ENCODE measurements around the gene MCAM. TPM values are rescaled to one million over a fixed set of nuclear protein-coding genes. Genes with fewer than 3 reads are reported as not detected.
A peak's percentile ranks its signal among the peaks of the same experiment; 100 is the strongest.

MCAM gene
- total RNA-seq, 2 experiments from 2014 or later: 6.5 to 6.6 TPM

DNA sequence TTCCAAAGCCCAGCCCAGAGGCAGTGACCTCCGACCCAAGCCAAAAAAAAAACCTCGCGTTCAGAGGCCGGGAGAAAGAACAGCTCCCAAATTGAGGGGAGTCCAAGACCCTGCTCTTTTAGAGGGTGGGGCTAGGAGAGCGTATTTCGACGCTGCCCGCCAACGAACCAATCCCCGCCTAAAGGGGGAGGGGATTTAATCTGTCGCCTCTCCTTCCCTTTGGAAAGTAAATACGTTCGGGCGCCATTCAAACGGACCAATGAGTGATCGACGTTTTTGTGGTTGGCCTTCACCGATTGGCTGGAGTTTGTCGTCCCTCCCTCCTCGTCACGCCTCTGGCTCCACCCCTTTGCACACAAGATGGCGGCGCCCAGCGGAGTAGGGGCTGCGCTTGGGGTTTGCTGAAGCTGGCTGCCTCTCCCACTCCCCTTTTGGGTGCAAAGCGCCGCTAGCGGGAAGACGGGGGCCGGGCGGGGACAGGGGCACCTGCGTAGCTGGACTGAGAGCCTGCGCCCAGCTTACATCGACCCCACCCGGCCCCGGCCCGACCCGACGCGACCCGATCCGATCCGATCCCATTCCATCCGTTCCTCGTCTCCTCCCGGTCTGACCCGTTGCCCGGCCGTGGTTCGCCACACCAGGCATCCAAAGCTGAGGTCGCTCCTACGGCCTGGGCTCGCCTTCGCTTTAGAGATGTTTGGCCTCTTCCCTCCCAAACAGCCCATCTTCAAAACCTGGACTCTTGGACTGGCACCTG, 17.4 kb upstream of the MCAM start, which contains the start of gene RNF26:
TSS of gene RNF26 (plus strand) at position 354 of the 757 bp plus-strand sequence. CDS start 596 bp downstream, outside the sequence.
- Mint-ChIP-seq H3K4me3 (peak within 1 kb of the TSS; percentile 100), H3K9me3 (no peaks in the 10 kb centered on the region), H3K4me1 (peaks cover 60% of the 10 kb centered on the region), H3K36me3 (ENCODE audit: low read depth) (peaks cover 20% of the 10 kb centered on the region), H3K27me3 (peaks cover 19% of the 10 kb centered on the region), H3K27ac (peak within 1 kb of the TSS; percentile 94)
- ChIA-PET CTCF (interaction anchor here (1.1 to 2.2 kb wide), 4 partner anchors 11 to 47 kb away, joined by 4 to 14 read pairs (median 9); partner anchors contain the start of gene USP2), POLR2A (interaction anchor here (0.6 to 2.1 kb wide), 12 partner anchors 9 to 267 kb away, joined by 3 to 13 read pairs (median 4); partner anchors contain the start of genes C2CD2L, CBL, NLRX1 and VPS11)
- DNase-seq: peak; percentile 96

DNA sequence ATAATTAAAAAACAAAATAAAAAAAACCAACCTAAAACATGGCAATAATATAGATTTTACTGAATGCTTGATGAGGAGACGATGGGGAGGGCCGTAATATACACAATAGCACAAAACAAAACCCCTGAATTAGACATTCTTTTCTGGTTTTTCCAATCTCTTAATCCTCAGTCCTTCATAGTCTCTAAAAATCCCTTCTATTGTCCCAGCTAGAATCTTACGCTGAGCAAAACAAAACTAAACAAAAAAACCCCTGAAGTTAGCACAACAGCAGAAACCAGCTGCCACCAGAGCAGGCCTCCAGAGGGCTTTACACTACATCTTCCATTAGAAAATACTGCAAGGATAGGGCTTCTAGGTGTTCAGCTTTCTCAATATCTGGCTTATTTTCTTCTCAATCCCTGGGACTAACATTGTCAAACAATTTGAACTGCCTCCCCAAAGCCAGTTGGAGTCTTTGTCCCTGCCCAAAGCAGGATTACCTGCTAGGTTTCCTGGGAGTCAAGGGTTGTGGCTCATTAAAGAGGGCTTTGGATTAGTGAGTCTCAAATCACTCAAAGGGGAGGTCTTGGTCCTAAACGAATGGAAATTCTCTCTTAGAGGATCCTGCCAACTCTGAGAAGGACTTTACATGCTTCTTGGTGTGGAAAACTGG, 15.3 kb upstream of the MCAM start:
- H3K27ac Mint-ChIP-seq: no peak overlapping the region
- peaks cover 16% of the 10 kb centered on the region for H3K27me3 Mint-ChIP-seq
- no peak for DNase-seq
- H3K4me3 Mint-ChIP-seq: no peak overlapping the region
- H3K4me1 Mint-ChIP-seq: peaks cover 44% of the 10 kb centered on the region
- CTCF ChIA-PET: interaction anchor here (0.8 to 2.6 kb wide), 3 partner anchors 8 to 11 kb away, joined by 3 to 24 read pairs (median 4); no protein-coding TSS in a partner anchor
- H3K9me3 Mint-ChIP-seq: no peaks in the 10 kb centered on the region
- H3K36me3 Mint-ChIP-seq (ENCODE audit: low read depth): peaks cover 15% of the 10 kb centered on the region
- POLR2A ChIA-PET: interaction anchor here (1.3 kb wide), 1 partner anchor 11 kb away, joined by 7 read pairs; no protein-coding TSS in a partner anchor

DNA sequence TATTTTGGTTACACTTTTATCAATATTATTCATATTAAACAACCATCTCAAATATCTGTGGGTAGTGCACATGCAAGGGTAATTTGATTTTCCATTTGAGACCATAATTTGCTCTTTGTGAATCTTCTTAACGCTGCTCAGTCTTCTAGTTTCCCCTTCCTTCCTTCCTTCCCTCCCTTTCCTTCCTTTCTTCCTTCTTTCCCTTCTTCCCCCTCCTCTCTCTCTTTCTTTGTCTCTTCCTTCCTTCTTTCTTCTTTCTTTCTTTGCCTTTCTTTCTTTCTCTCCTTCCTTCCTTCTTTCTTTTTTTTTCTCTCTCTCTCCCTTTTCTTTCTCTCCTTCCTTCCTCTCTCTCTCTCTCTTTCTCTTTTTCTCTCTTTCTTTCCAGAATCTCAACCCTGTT, 13.3 kb upstream of the MCAM start:
- Mint-ChIP-seq H3K9me3 (no peaks in the 10 kb centered on the region), H3K4me1 (peaks cover 24% of the 10 kb centered on the region), H3K27ac (no peak overlapping the region), H3K4me3 (no peak overlapping the region), H3K27me3 (peaks cover 16% of the 10 kb centered on the region), H3K36me3 (ENCODE audit: low read depth) (peaks cover 5% of the 10 kb centered on the region)
- no peak for DNase-seq
- ChIA-PET CTCF (interaction anchor here (0.7 to 1.1 kb wide), 2 partner anchors 8 to 14 kb away, joined by 3 to 4 read pairs; no protein-coding TSS in a partner anchor), POLR2A (no interaction called here)

DNA sequence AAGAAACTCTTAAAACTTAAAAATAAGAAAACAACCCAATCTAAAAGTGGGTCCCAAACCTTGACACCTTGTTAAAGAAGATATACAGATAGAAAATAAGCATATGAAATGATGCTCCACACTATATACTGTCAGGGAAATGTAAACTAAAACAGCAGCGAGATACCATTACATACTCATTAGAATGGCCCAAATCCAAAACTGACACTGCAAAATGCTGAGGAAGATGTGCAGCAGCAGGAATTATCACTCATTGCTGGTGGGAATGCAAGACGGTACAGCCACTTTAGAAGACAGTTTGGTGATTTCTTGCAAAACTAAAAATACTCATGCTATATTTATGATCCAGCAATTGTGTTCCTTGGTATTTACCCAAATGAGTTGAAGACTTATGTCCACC, 12.4 kb upstream of the MCAM start:
- no peaks in the 10 kb centered on the region for H3K36me3 Mint-ChIP-seq (ENCODE audit: low read depth)
- peaks cover 16% of the 10 kb centered on the region for H3K27me3 Mint-ChIP-seq
- DNase-seq: no peak
- no peak overlapping the region for H3K4me3 Mint-ChIP-seq
- H3K4me1 Mint-ChIP-seq: peaks cover 16% of the 10 kb centered on the region
- H3K9me3 Mint-ChIP-seq: no peaks in the 10 kb centered on the region
- ChIA-PET CTCF (interaction anchor here (0.7 to 4.1 kb wide), 4 partner anchors 9 to 214 kb away, joined by 4 to 15 read pairs (median 6); no protein-coding TSS in a partner anchor), POLR2A (no interaction called here)
- no peak overlapping the region for H3K27ac Mint-ChIP-seq

DNA sequence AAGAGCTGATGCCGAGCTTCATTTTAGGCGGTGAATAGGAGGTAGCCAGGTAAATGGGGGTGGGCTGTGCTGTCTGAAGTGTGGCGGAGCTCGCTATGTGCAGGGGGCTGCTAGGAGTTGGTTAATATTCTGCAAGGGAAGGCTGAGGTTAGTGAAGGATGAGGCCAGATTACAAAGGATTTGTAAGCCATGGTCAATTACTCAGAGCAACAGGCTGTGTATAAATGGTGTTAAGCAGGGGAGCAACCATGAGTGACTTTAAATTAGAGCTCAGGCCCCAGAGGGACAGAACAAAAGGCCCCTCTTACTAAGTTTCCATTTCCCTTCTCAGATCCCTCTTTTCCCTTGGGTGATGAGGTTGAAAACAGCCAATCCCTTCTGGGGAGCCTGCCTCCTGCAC, 7.3 kb upstream of the MCAM start:
- H3K36me3 Mint-ChIP-seq (ENCODE audit: low read depth): no peaks in the 10 kb centered on the region
- no peak for DNase-seq
- H3K4me3 Mint-ChIP-seq: no peak overlapping the region
- H3K27me3 Mint-ChIP-seq: peaks cover 8% of the 10 kb centered on the region
- H3K27ac Mint-ChIP-seq: no peak overlapping the region
- peaks cover 30% of the 10 kb centered on the region for H3K4me1 Mint-ChIP-seq
- CTCF ChIA-PET: interaction anchor here (0.6 to 10.8 kb wide), 25 partner anchors 8 to 544 kb away, joined by 3 to 136 read pairs (median 6); partner anchors contain the start of genes C1QTNF5, CBL, DPAGT1 and NLRX1
- no peaks in the 10 kb centered on the region for H3K9me3 Mint-ChIP-seq
- POLR2A ChIA-PET: interaction anchor here (0.9 to 1.9 kb wide), 4 partner anchors 10 to 229 kb away, joined by 3 to 6 read pairs (median 3); partner anchors contain the start of genes CBL and RNF26

DNA sequence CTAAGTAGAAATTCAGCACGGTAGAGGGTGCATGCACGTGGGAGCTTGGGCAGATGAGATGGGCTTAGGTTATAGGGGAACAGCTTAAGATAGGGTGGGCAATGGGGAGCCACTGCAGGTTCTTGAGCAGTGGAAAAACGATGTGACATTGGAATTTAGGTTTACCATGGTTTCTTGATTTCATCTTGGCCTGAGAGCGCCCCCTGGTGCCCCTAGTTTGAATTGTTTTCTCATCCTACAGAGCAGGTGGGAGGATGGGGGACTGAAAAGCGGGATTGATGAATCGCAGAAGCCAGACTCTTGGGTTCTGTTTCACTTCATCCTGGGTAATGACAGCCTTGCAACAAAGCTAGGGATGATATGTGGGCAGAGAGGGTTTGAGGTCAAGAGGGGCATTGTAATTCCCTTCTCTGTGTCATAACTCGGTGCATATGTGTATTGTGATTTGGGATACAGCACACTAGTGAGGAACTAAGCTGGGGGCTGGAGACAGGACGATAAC, 6.7 kb upstream of the MCAM start:
- Mint-ChIP-seq H3K9me3 (no peaks in the 10 kb centered on the region), H3K27me3 (peaks cover 9% of the 10 kb centered on the region)
- POLR2A ChIA-PET: interaction anchor here (0.9 to 3.5 kb wide), 8 partner anchors 11 to 229 kb away, joined by 3 to 17 read pairs (median 4); partner anchors contain the start of genes CBL and RNF26

DNA sequence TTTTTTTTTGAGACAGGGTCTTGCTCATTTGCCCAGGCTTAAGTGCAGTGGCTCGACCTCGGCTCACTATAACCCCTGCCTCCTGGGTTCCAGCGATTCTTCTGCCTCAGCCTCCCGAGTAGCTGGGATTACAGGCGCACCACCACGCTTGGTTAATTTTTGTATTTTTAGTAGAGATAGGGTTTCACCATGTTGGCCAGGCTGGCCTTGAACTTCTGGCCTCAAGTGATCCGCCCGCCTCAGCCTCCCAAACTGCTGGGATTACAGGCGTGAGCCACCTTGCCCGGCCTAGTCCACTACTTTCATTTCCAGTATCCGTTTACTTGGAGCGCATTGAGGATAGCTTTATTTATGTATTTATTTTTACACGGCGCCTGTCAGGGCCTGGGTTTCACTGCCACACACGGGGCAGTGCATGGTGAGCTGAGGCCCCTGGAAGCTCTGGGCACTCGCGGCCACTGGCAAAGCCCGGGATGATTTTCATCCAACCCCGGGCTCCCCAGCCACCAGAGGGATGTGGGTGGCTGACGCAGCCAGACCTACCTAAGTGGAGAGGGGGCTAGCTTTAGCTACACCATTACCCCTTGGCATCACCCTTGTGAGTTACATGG, 6.1 kb upstream of the MCAM start:
- ChIA-PET POLR2A (interaction anchor here (1.0 to 3.5 kb wide), 6 partner anchors 12 to 228 kb away, joined by 3 to 17 read pairs (median 5); partner anchors contain the start of genes CBL and RNF26), CTCF (interaction anchor here (1.0 to 10.8 kb wide), 25 partner anchors 9 to 256 kb away, joined by 3 to 136 read pairs (median 6); partner anchors contain the start of genes C1QTNF5, CBL, HINFP and NLRX1)
- H3K27ac Mint-ChIP-seq: no peak overlapping the region
- DNase-seq: no peak
- no peak overlapping the region for H3K4me3 Mint-ChIP-seq
- H3K27me3 Mint-ChIP-seq: peaks cover 12% of the 10 kb centered on the region
- H3K36me3 Mint-ChIP-seq (ENCODE audit: low read depth): no peaks in the 10 kb centered on the region
- peaks cover 40% of the 10 kb centered on the region for H3K4me1 Mint-ChIP-seq
- H3K9me3 Mint-ChIP-seq: no peaks in the 10 kb centered on the region

More for the DNA sequence above, 6.7 kb upstream of the MCAM start:
- DNase-seq: peak; percentile 83
- Mint-ChIP-seq H3K36me3 (ENCODE audit: low read depth) (no peaks in the 10 kb centered on the region), H3K4me3 (no peak overlapping the region), H3K27ac (no peak overlapping the region), H3K4me1 (peaks cover 35% of the 10 kb centered on the region)
- CTCF ChIA-PET: interaction anchor here (0.9 to 10.8 kb wide), 30 partner anchors 8 to 257 kb away, joined by 3 to 136 read pairs (median 6); partner anchors contain the start of genes C1QTNF5, CBL, DPAGT1 and HINFP

DNA sequence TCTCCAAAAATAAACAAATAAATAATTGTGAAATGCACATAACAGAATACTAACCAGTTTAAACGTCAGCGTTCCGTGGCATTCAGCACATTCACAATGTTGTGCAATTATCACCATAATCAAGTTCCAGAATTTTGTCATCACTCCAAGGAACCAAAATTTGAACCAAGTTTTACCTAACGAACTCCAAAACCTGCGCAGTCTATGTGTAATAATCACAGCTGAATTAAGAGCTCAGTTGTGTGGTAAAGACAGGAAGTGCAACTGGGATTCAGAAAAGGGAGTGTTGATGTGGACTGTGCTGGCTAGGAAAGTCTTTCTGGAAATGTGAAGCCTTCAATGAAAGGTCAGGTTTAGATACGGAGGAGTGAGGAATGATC, 5.4 kb upstream of the MCAM start:
- no peak for DNase-seq
- POLR2A ChIA-PET: interaction anchor here (1.1 to 3.5 kb wide), 8 partner anchors 9 to 267 kb away, joined by 3 to 17 read pairs (median 6); partner anchors contain the start of genes CBL and RNF26
- no peak overlapping the region for H3K4me3 Mint-ChIP-seq
- H3K27ac Mint-ChIP-seq: no peak overlapping the region
- peaks cover 19% of the 10 kb centered on the region for H3K27me3 Mint-ChIP-seq
- H3K36me3 Mint-ChIP-seq (ENCODE audit: low read depth): no peaks in the 10 kb centered on the region
- peaks cover 45% of the 10 kb centered on the region for H3K4me1 Mint-ChIP-seq
- CTCF ChIA-PET: interaction anchor here (0.8 to 10.8 kb wide), 16 partner anchors 10 to 255 kb away, joined by 3 to 136 read pairs (median 10); partner anchors contain the start of genes C1QTNF5, CBL, DPAGT1 and NLRX1
- no peaks in the 10 kb centered on the region for H3K9me3 Mint-ChIP-seq

DNA sequence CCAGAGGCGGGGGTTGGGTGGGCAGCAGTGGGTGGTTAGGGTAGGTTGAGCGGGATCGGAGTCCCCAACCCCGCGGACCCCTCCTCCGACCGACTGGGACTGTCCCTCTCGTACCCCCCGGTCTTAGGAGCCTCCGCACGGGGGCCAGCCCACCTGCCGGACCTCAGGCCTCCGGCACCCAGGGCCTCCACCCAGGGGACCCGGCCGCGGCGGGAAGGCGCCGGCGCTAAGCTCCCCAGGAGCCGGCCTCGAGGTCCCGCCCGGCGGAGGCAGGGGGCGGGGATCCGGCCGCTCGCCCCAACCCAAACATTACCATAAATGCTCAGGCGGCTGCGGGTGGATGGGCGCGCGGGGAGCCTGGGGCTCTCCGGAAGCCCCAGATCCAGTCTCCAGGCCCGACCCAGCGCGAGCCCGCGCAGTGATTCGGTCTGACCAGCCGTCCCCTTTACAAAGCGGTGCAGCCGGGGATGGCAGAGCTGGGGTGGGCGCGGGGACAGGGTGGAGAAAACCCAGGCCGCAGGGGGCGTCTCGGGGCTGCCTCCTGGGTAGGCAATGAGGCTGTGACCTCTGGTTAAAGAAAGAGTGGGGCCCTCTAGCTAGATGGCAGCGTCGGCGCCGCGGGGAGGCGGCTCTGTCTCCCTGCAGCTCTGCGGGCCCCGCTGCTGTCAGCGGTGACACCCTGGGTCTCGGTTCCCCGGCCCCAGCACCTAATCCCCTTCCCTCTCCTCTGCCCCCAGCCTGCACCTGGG, 4.0 kb upstream of the MCAM start:
- Mint-ChIP-seq H3K4me3 (peak overlapping the region; percentile 75), H3K9me3 (no peaks in the 10 kb centered on the region), H3K36me3 (ENCODE audit: low read depth) (no peaks in the 10 kb centered on the region), H3K27me3 (peaks cover 25% of the 10 kb centered on the region), H3K27ac (peak overlapping the region; percentile 86), H3K4me1 (peaks cover 51% of the 10 kb centered on the region)
- ChIA-PET POLR2A (interaction anchor here (0.7 to 3.5 kb wide), 22 partner anchors 11 to 323 kb away, joined by 3 to 22 read pairs (median 4); partner anchors contain the start of genes CBL, CENATAC, HINFP and HYOU1), CTCF (interaction anchor here (0.6 to 10.8 kb wide), 30 partner anchors 9 to 265 kb away, joined by 3 to 136 read pairs (median 4); partner anchors contain the start of genes C1QTNF5, C2CD2L, CBL and NLRX1)
- peak; percentile 80 for DNase-seq

DNA sequence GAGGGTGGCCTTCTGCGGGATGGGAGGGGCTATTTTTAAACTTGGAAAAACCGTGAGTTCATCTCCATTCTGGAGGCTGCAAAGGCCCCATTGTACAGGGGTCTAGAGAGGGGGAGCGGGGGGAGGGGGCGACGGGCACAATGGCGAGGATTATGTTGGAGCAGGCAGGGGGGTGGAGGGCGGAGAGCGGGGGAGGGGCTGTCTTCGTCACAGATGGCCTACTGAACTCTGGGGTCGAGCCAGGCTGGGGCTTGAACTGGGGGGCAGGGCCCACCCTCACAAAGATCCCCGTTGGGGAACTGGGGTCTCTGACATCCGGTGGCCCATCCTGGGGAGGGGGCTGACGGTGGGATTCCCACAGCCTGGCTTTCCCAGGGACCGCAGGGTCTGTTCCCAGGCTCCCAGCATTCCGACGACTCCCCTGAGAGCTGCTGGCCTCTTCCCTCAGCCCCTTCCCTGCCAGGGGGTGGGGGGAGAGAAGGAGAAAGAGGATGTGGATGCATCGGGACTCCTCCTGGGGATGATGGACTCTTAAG, 3.4 kb upstream of the MCAM start:
- peak overlapping the region; percentile 65 for H3K4me3 Mint-ChIP-seq
- peaks cover 57% of the 10 kb centered on the region for H3K4me1 Mint-ChIP-seq
- ChIA-PET POLR2A (interaction anchor here (0.7 to 3.5 kb wide), 12 partner anchors 14 to 323 kb away, joined by 3 to 22 read pairs (median 4); partner anchors contain the start of genes CBL, CENATAC, HYOU1 and RNF26), CTCF (interaction anchor here (0.6 to 10.8 kb wide), 17 partner anchors 9 to 265 kb away, joined by 3 to 136 read pairs (median 6); partner anchors contain the start of genes C1QTNF5, CBL, NLRX1 and RNF26)
- H3K9me3 Mint-ChIP-seq: no peaks in the 10 kb centered on the region
- peaks cover 31% of the 10 kb centered on the region for H3K27me3 Mint-ChIP-seq
- no peak for DNase-seq
- no peaks in the 10 kb centered on the region for H3K36me3 Mint-ChIP-seq (ENCODE audit: low read depth)
- peak overlapping the region; percentile 91 for H3K27ac Mint-ChIP-seq

All from activated CD4-positive, alpha-beta memory T cell treated with anti-CD3 and anti-CD28 coated beads, Interleukin-2, amount 10 ng/mL, durations not matched to agents 7 days and 5 days (primary cell).